HCT116 (cell line): ENCODE measurements around the gene CNTN2.

Experiments
- POLR2A ChIP-seq: IDR thresholded peaks from 2 replicates; pipeline ENCODE4 v1.7.0; 2011; ENCODE audit warnings: borderline replicate concordance; ENCODE audit not compliant: insufficient read depth, insufficient read length; ENCODE audit errors: extremely low read depth
- POLR2AphosphoS5 ChIP-seq: IDR thresholded peaks from 2 replicates; pipeline ENCODE4 v1.6.1; 2011; ENCODE audit warnings: mild to moderate bottlenecking, low read depth, low read length, moderate library complexity
- TF ChIP-seq, protein P1 (sequence below), 3 experiments: fragments of 200-600 bp in 1 of 3; sonication (generic) in 1 of 3; IDR thresholded peaks in 2 of 3; conservative IDR thresholded peaks in 1 of 3; 2 replicates each; pipeline ENCODE4 v1.5.1; 2012 to 2017; ENCODE audit warnings: low read depth in 2 of 3, low read length in 2 of 3, antibody characterized with exemption in 1 of 3, borderline replicate concordance in 1 of 3, control low read depth in 1 of 3, mild to moderate bottlenecking in 1 of 3, mixed read lengths in 1 of 3, mixed run types in 1 of 3, moderate library complexity in 1 of 3; ENCODE audit not compliant: insufficient read depth in 1 of 3

DNA sequence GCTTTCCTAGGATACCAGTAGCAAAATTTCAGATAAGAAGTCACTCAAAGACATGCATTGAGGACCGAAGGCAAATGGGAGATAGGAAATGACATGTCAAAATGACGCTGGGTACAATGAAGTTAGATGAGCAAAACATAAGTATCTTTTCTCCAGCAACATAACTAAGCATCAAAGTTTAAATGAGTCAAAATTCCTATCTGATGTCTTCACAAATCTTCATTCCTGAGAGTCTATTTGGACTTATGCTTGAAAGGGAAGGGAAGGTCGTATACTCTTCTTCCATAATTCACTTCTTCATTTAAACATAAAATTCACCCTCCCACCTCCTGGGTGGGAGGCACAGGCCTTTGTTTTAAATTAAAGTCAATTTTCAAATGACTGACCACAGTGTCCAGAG, 45.3 kb downstream of the CNTN2 start:
- TF ChIP-seq POLR2A (no peak), POLR2AphosphoS5 (no peak)
- TF ChIP-seq, protein P1, sequence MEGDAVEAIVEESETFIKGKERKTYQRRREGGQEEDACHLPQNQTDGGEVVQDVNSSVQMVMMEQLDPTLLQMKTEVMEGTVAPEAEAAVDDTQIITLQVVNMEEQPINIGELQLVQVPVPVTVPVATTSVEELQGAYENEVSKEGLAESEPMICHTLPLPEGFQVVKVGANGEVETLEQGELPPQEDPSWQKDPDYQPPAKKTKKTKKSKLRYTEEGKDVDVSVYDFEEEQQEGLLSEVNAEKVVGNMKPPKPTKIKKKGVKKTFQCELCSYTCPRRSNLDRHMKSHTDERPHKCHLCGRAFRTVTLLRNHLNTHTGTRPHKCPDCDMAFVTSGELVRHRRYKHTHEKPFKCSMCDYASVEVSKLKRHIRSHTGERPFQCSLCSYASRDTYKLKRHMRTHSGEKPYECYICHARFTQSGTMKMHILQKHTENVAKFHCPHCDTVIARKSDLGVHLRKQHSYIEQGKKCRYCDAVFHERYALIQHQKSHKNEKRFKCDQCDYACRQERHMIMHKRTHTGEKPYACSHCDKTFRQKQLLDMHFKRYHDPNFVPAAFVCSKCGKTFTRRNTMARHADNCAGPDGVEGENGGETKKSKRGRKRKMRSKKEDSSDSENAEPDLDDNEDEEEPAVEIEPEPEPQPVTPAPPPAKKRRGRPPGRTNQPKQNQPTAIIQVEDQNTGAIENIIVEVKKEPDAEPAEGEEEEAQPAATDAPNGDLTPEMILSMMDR (IDR thresholded peaks at IDR 0.05 in 2 of 3, conservative IDR thresholded peaks at IDR 0.05 in 1 of 3; ENCODE audit: borderline replicate concordance in 1 of 3, insufficient read depth in 1 of 3, low read depth in 2 of 3, low read length in 2 of 3): no peak
